Choroid plexus epithelial cell (primary cell): ENCODE results near the gene ACAD11.
A peak's percentile ranks its signal among the peaks of the same experiment; 100 is the strongest.

Source experiments
- DNase-seq: peaks from one replicate; pipeline ENCODE4 v3.0.0-alpha.2; 2010; ENCODE audit warnings: low read depth
- H3K4me3 ChIP-seq: 2 replicates; pipeline ENCODE4 v1.5.1; 2011; ENCODE audit warnings: low read depth, mild to moderate bottlenecking, control low read depth, low read length, moderate library complexity
- CTCF ChIP-seq: conservative IDR thresholded peaks from 2 replicates; pipeline ENCODE4 v1.5.1; 2011; ENCODE audit warnings: low read depth, mild to moderate bottlenecking, control low read depth, inconsistent platforms, low read length, moderate library complexity

ACAD11 gene

GRCh38 chr3:132638706-132639105 is 20.9 kb downstream of the ACAD11 start:
- no peak for TF ChIP-seq CTCF
- H3K4me3 ChIP-seq, result no peak overlapping the region
- no peak for DNase-seq

GRCh38 chr3:132637590-132637989 is 22.0 kb downstream of the ACAD11 start:
- no peak overlapping the region for H3K4me3 ChIP-seq
- TF ChIP-seq CTCF, result no peak
- DNase-seq, result peak; percentile 38

DNA sequence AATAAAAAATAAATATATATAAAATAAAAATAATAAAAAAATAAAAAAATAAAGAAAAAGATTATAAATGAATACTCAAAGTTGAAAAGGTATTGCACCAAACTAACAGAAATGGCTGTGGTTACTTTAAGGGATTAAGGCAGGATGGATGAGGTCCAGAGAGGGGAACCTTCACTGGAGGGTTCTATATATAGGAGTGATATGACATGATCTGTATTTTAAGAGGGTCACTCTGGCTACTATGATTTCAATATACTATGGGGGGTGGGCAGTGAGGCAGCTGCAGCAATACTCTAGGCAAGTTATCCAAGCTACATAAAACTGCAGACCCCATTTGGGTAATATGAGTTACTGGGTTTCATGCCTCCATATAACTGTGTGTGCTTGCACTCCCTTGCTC is 24.6 kb downstream of the ACAD11 start:
- no peak for TF ChIP-seq CTCF
- H3K4me3 ChIP-seq, result no peak overlapping the region
- no peak for DNase-seq

DNA sequence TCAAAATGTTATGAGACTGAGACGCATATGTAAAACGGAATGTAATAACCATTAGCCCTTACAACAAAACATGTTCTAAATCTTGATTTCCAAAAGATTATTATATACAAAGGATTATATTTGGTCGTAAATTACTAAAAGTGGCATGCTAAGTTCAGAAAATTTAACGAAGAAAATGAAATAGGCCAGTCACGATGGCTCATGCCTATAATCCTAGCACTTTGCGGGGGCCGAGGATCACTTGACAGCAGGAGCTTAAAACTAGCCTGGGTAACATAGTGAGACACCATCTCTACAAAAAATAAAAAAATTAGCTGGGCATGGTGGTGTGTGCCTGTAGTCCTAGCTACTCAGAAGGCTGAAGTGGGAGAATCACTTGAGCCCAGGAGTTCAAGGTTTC is 29.0 kb downstream of the ACAD11 start:
- TF ChIP-seq CTCF, result no peak
- no peak for DNase-seq
- H3K4me3 ChIP-seq, result no peak overlapping the region

GRCh38 chr3:132629928-132630327 is 29.7 kb downstream of the ACAD11 start:
- H3K4me3 ChIP-seq, result no peak overlapping the region
- peak; percentile 67 for DNase-seq
- TF ChIP-seq CTCF, result no peak

DNA sequence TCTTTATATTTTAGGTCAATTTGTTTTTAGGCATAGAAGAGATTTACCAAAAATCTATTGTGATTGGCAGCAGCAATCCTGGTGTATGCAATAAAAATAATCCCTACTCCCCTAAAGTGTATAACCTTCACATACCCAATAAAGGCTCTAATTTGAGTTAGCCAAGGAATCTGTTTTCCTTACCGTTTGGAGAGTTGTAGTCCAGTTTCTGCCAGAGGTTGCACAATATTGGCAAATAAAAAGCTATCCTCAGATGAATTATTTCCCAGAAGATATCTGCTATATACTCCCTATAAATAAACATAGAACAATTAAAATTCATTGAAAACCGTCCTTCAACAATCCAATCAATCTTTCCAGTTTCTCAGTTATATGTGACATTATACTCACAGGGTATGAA is 31.5 kb downstream of the ACAD11 start:
- H3K4me3 ChIP-seq, result no peak overlapping the region
- DNase-seq, result no peak
- TF ChIP-seq CTCF, result no peak

- no peak overlapping the region for H3K4me3 ChIP-seq
- TF ChIP-seq CTCF, result no peak
- DNase-seq, result no peak
Measured at GRCh38 chr3:132626955-132627354, 32.7 kb downstream of the ACAD11 start.
